Natural killer cell (primary cell): ENCODE measurements around the gene CAVIN1. TPM values are rescaled to one million over a fixed set of nuclear protein-coding genes. Genes with fewer than 3 reads are reported as not detected.
A peak's percentile ranks its signal among the peaks of the same experiment; 100 is the strongest.
"Not testable (repeated sequence)": the region's sequence is repeated elsewhere in the genome, so short reads cannot be mapped to it uniquely, and the experiment has no call there.

Source experiments
- ATAC-seq, 3 donors: fragments of 150-1000 bp in 2 of 3; fragments of 200-7000 bp in 1 of 3; cut with Tn5 transposase; 1 replicate in 1 of 3; 2 replicates in 2 of 3; pipeline ENCODE4 v1.10.0; 2021; ENCODE audit warnings: mild to moderate bottlenecking in 2 of 3, moderate library complexity in 2 of 3
- DNase-seq, 2 donors: peaks; one replicate each; pipeline versions ENCODE4 v3.0.0 to v3.0.0-alpha.2; 2013 to 2021; ENCODE audit warnings: mixed read lengths in 1 of 2
- H3K27ac ChIP-seq: one replicate; pipeline ENCODE4 v1.5.1; 2013; ENCODE audit warnings: mild to moderate bottlenecking, low read length
- H3K27me3 ChIP-seq: one replicate; pipeline ENCODE4 v1.6.1; 2013; ENCODE audit warnings: low read length; ENCODE audit not compliant: control insufficient read depth, insufficient read depth
- H3K36me3 ChIP-seq: one replicate; pipeline ENCODE4 v1.6.1; 2013; ENCODE audit warnings: low read length; ENCODE audit not compliant: control insufficient read depth, insufficient read depth
- H3K4me1 ChIP-seq: one replicate; pipeline ENCODE4 v1.6.1; 2013; ENCODE audit warnings: low read length; ENCODE audit not compliant: control insufficient read depth, insufficient read depth
- H3K4me3 ChIP-seq: one replicate; pipeline ENCODE4 v1.5.1; 2013; ENCODE audit warnings: low read length
- H3K9me3 ChIP-seq: one replicate; pipeline ENCODE4 v1.6.1; 2013; ENCODE audit warnings: low read length; ENCODE audit not compliant: control insufficient read depth, insufficient read depth
- H3K27ac Mint-ChIP-seq, 2 donors: one replicate each; pipeline ENCODE4 v1.8.0; 2022; ENCODE audit warnings: mild to moderate bottlenecking in 2 of 2, mixed read lengths in 2 of 2, moderate library complexity in 1 of 2
- H3K27me3 Mint-ChIP-seq, 2 donors: one replicate each; pipeline ENCODE4 v1.8.0; 2022; ENCODE audit warnings: low read depth in 2 of 2, mixed read lengths in 2 of 2
- H3K36me3 Mint-ChIP-seq: one replicate; pipeline ENCODE4 v1.8.0; 2022; ENCODE audit warnings: mixed read lengths
- H3K4me1 Mint-ChIP-seq, 2 donors: one replicate each; pipeline ENCODE4 v1.8.0; 2022; ENCODE audit warnings: mixed read lengths in 2 of 2
- H3K4me3 Mint-ChIP-seq: one replicate; pipeline ENCODE4 v1.8.0; 2022; ENCODE audit warnings: mild to moderate bottlenecking, moderate library complexity, mixed read lengths
- H3K9me3 Mint-ChIP-seq, 2 donors: one replicate each; pipeline ENCODE4 v1.8.0; 2022; ENCODE audit warnings: mixed read lengths in 2 of 2
- WGBS: methylation state at CpG from one replicate; pipeline ENCODE4 v1.1.7; 2013; ENCODE audit warnings: missing lambda C conversion rate; ENCODE audit not compliant: insufficient coverage; 5-methylcytosine and 5-hydroxymethylcytosine counted together
- intact Hi-C: fragments of 100-400 bp; cut with micrococcal nuclease; formaldehyde crosslinking; loops from one replicate; pipeline ENCODE4 v1.14.2; 2022
- total RNA-seq, 4 donors: library from RNA; stranded (reverse); fragments of 120-200 nt in 1 of 4; gene quantifications; one replicate each; pipeline versions ENCODE4 v1.2.3 to v1.2.4, GENCODE V29; 2013 to 2022
- TF ChIP-seq, protein P1 (sequence below): fragments of 200-600 bp; IDR thresholded peaks from one replicate; pipeline ENCODE4 v1.8.0; 2022; ENCODE audit warnings: antibody characterized with exemption

Gene CAVIN1
- total RNA-seq, 3 donors from 2014 or later (not counting 1 experiment from before 2014, with no cell fraction given): 0.11 to 0.20 TPM; not detected in 1

GRCh38 chr17:42453439-42453838 is 30.4 kb upstream of the CAVIN1 start:
- H3K4me1 Mint-ChIP-seq: peaks cover 22% of the 10 kb centered on the region in 2 donors
- WGBS: no CpG with 5 or more reads among the region's 2 CpGs
- DNase-seq (no peak), ATAC-seq (no peak)
- H3K27ac ChIP-seq: no peak overlapping the region
- no peak overlapping the region for H3K27ac Mint-ChIP-seq
- peaks cover 43% of the 10 kb centered on the region for H3K4me1 ChIP-seq
- H3K27me3 ChIP-seq: no peaks in the 10 kb centered on the region
- no peaks in the 10 kb centered on the region for H3K9me3 Mint-ChIP-seq
- peaks cover 14 to 23% of the 10 kb centered on the region in 2 donors for H3K27me3 Mint-ChIP-seq
- H3K9me3 ChIP-seq: no peaks in the 10 kb centered on the region
- no peaks in the 10 kb centered on the region for H3K36me3 Mint-ChIP-seq
- H3K4me3 ChIP-seq: no peak overlapping the region
- TF ChIP-seq, protein P1, sequence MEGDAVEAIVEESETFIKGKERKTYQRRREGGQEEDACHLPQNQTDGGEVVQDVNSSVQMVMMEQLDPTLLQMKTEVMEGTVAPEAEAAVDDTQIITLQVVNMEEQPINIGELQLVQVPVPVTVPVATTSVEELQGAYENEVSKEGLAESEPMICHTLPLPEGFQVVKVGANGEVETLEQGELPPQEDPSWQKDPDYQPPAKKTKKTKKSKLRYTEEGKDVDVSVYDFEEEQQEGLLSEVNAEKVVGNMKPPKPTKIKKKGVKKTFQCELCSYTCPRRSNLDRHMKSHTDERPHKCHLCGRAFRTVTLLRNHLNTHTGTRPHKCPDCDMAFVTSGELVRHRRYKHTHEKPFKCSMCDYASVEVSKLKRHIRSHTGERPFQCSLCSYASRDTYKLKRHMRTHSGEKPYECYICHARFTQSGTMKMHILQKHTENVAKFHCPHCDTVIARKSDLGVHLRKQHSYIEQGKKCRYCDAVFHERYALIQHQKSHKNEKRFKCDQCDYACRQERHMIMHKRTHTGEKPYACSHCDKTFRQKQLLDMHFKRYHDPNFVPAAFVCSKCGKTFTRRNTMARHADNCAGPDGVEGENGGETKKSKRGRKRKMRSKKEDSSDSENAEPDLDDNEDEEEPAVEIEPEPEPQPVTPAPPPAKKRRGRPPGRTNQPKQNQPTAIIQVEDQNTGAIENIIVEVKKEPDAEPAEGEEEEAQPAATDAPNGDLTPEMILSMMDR: no peak
- H3K4me3 Mint-ChIP-seq: peak overlapping the region; percentile 25
- no peaks in the 10 kb centered on the region for H3K36me3 ChIP-seq
- intact Hi-C loops: no loop called here

DNA sequence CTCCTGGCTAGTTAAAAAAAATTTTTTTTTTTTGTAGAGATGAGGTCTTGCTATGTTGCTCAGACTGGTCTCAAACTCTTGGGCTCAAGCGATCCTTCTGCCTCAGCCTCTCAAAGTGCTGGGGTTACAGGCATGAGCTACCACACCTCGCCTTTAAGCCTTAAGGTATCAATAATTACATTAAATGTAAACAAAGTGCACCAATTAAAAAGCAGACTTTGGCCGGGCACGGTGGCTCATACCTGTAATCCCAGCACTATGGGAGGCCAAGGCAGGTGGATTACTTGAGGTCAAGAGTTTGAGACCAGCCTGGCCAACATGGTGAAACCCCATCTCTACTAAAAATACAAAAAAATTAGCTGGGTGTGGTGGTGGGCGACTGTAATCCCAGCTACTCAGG is 28.2 kb upstream of the CAVIN1 start:
- H3K27me3 Mint-ChIP-seq: peaks cover 10 to 17% of the 10 kb centered on the region in 2 donors
- H3K4me1 Mint-ChIP-seq, H3K4me3 Mint-ChIP-seq, intact Hi-C loops, H3K9me3 Mint-ChIP-seq, H3K36me3 Mint-ChIP-seq, DNase-seq, ATAC-seq, H3K4me3 ChIP-seq, H3K27ac ChIP-seq, H3K9me3 ChIP-seq, H3K36me3 ChIP-seq, H3K27ac Mint-ChIP-seq, H3K27me3 ChIP-seq: not testable (repeated sequence)
- 73% methylated on average over 3 of the region's 5 CpGs for WGBS
- peaks cover 26% of the 10 kb centered on the region for H3K4me1 ChIP-seq

GRCh38 chr17:42449838-42450237 is 26.8 kb upstream of the CAVIN1 start:
- peaks cover 10 to 22% of the 10 kb centered on the region in 2 donors for H3K27me3 Mint-ChIP-seq
- H3K4me1 ChIP-seq: peaks cover 19% of the 10 kb centered on the region
- H3K27ac Mint-ChIP-seq, H3K27me3 ChIP-seq, H3K36me3 Mint-ChIP-seq, intact Hi-C loops, ATAC-seq, H3K36me3 ChIP-seq, H3K9me3 ChIP-seq, H3K4me3 Mint-ChIP-seq, H3K27ac ChIP-seq, DNase-seq, H3K4me1 Mint-ChIP-seq, H3K9me3 Mint-ChIP-seq, H3K4me3 ChIP-seq: not testable (repeated sequence)
- no CpG with 5 or more reads among the region's 2 CpGs for WGBS

DNA sequence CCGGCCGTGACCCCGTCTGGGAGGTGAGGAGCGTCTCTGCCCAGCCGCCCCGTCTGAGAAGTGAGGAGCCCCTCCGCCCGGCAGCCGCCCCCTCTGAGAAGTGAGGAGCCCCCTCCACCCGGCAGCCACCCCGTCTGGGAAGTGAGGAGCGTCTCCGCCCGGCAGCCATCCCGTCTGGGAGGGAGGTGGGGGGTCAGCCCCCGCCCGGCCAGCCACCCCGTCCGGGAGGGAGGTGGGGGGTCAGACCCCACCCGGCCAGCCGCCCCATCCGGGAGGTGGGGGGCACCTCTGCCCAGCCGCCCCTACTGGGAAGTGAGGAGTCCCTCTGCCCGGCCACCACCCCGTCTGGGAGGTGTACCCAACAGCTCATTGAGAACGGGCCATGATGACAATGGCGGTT is 26.1 kb upstream of the CAVIN1 start:
- peaks cover 12% of the 10 kb centered on the region for H3K4me1 ChIP-seq
- WGBS: 95% methylated on average over 22 of the region's 27 CpGs
- H3K36me3 Mint-ChIP-seq, H3K4me3 Mint-ChIP-seq, H3K27ac Mint-ChIP-seq, ATAC-seq, H3K36me3 ChIP-seq, DNase-seq, H3K9me3 Mint-ChIP-seq, H3K27ac ChIP-seq, H3K4me1 Mint-ChIP-seq, H3K9me3 ChIP-seq, H3K27me3 ChIP-seq, H3K4me3 ChIP-seq, intact Hi-C loops: not testable (repeated sequence)
- H3K27me3 Mint-ChIP-seq: peaks cover 10 to 25% of the 10 kb centered on the region in 2 donors

- Histone ChIP-seq H3K4me1 (peaks cover 5% of the 10 kb centered on the region), H3K27me3 (no peaks in the 10 kb centered on the region), H3K4me3 (no peak overlapping the region), H3K9me3 (no peaks in the 10 kb centered on the region), H3K27ac (no peak overlapping the region), H3K36me3 (no peaks in the 10 kb centered on the region)
- H3K36me3 Mint-ChIP-seq: no peaks in the 10 kb centered on the region
- DNase-seq (no peak), ATAC-seq (no peak)
- H3K27ac Mint-ChIP-seq: no peak overlapping the region
- H3K4me1 Mint-ChIP-seq: peaks cover 3 to 11% of the 10 kb centered on the region in 2 donors
- TF ChIP-seq, protein P1: no peak
- H3K4me3 Mint-ChIP-seq: peak overlapping the region; percentile 49
- H3K9me3 Mint-ChIP-seq: no peaks in the 10 kb centered on the region
- peaks cover 5 to 15% of the 10 kb centered on the region in 2 donors for H3K27me3 Mint-ChIP-seq
- 91% methylated on average over 2 of the region's 5 CpGs for WGBS
- intact Hi-C loops: no loop called here
Observed at GRCh38 chr17:42442196-42442565, 19.1 kb upstream of the CAVIN1 start.
